Smooth muscle cell (in vitro differentiated cells): ENCODE data around the gene MED7. TPM values are rescaled to one million over a fixed set of nuclear protein-coding genes. Genes with fewer than 3 reads are reported as not detected.

Experiments
- DNase-seq: peaks from one replicate; lab custom pipeline; 2025; ENCODE audit not compliant: unreplicated experiment; lab: John Stamatoyannopoulos, UW
- H2AFZ ChIP-seq: fragments of 200-600 bp; sonication (generic); 2 replicates; pipeline ENCODE4 v1.6.0; 2016; ENCODE audit warnings: antibody characterized with exemption, low read depth, mild to moderate bottlenecking
- H3F3A ChIP-seq: fragments of 200-600 bp; sonication (generic); 2 replicates; pipeline ENCODE4 v1.6.0; 2017; ENCODE audit warnings: antibody characterized with exemption, low read depth
- H3K27ac ChIP-seq: fragments of 200-600 bp; sonication (generic); 2 replicates; pipeline ENCODE4 v1.5.1; 2016; ENCODE audit warnings: low read depth, mild to moderate bottlenecking
- H3K27me3 ChIP-seq: fragments of 200-600 bp; sonication (generic); 2 replicates; pipeline ENCODE4 v1.6.1; 2016; ENCODE audit warnings: low read depth, mild to moderate bottlenecking
- H3K36me3 ChIP-seq: fragments of 200-600 bp; sonication (generic); 2 replicates; pipeline ENCODE4 v1.5.1; 2016; ENCODE audit warnings: low read depth
- H3K4me1 ChIP-seq: fragments of 200-600 bp; sonication (generic); 2 replicates; pipeline ENCODE4 v1.5.1; 2016; ENCODE audit warnings: low read depth
- H3K4me2 ChIP-seq: fragments of 200-600 bp; sonication (generic); 2 replicates; pipeline ENCODE4 v1.6.0; 2016; ENCODE audit warnings: mild to moderate bottlenecking
- H3K4me3 ChIP-seq: fragments of 200-600 bp; sonication (generic); 2 replicates; pipeline ENCODE4 v1.5.1; 2016; ENCODE audit warnings: mild to moderate bottlenecking
- H3K79me2 ChIP-seq: fragments of 200-600 bp; sonication (generic); 2 replicates; pipeline ENCODE4 v1.6.0; 2016; ENCODE audit warnings: low read depth, mild to moderate bottlenecking
- H3K9ac ChIP-seq: fragments of 200-600 bp; sonication (generic); 2 replicates; pipeline ENCODE4 v1.6.0; 2016; ENCODE audit warnings: low read depth
- H3K9me3 ChIP-seq: fragments of 200-600 bp; sonication (generic); replicated peaks from 2 replicates; pipeline ENCODE4 v1.5.1; 2016; ENCODE audit warnings: low read depth
- H4K20me1 ChIP-seq: fragments of 200-600 bp; sonication (generic); 2 replicates; pipeline ENCODE4 v1.6.0; 2016; ENCODE audit warnings: low read depth
- CTCF ChIP-seq: fragments of 200-600 bp; sonication (generic); IDR thresholded peaks from 2 replicates; pipeline ENCODE4 v1.5.1; 2017; ENCODE audit warnings: borderline replicate concordance, mild to moderate bottlenecking, antibody characterized with exemption; ENCODE audit not compliant: insufficient read depth, poor library complexity, severe bottlenecking
- WGBS: methylation state at CpG from one replicate; pipeline ENCODE4 v1.1.7; 2016; ENCODE audit warnings: low lambda C conversion rate; 5-methylcytosine and 5-hydroxymethylcytosine counted together
- polyA plus RNA-seq: library from polyadenylated mRNA; unstranded; fragments of >200 nt; fragmentation: Nextera tagmentation; extraction: Ambion mirVana; gene quantifications from 2 replicates; pipeline ENCODE4 v1.2.1, GENCODE V29; 2016
- total RNA-seq: library from RNA; depleted of rRNA; stranded (reverse); fragments of >200 nt; gene quantifications from 2 replicates; pipeline ENCODE4 v1.2.3, GENCODE V29; 2014

MED7 gene
- total and polyA plus RNA-seq, 2 experiments from 2014 or later, result 9.3 to 12.7 TPM

GRCh38 chr5:157160001-157160400 lies 17.3 kb upstream of the MED7 start:
- no peak for TF ChIP-seq CTCF

GRCh38 chr5:157159209-157159751 lies 16.6 kb upstream of the MED7 start:
- Histone ChIP-seq H3F3A (no peaks in the 10 kb centered on the region), H3K79me2 (no peaks in the 10 kb centered on the region), H4K20me1 (no peaks in the 10 kb centered on the region), H3K9ac (no peak overlapping the region), H3K4me2 (no peak overlapping the region), H3K9me3 (no peaks in the 10 kb centered on the region), H3K27me3 (peaks cover 12% of the 10 kb centered on the region), H2AFZ (no peak overlapping the region), H3K27ac (no peak overlapping the region), H3K4me1 (no peaks in the 10 kb centered on the region), H3K4me3 (no peak overlapping the region), H3K36me3 (no peaks in the 10 kb centered on the region)
- DNase-seq, result no peak
- no peak for TF ChIP-seq CTCF
- WGBS, result 94% methylated on average over 6 of the region's 6 CpGs

More at GRCh38 chr5:157160001-157160400, 17.3 kb upstream of the MED7 start:
- Histone ChIP-seq H4K20me1 (no peaks in the 10 kb centered on the region), H3F3A (no peaks in the 10 kb centered on the region), H3K4me1 (no peaks in the 10 kb centered on the region), H3K9me3 (no peaks in the 10 kb centered on the region), H3K27ac (no peak overlapping the region), H3K9ac (no peak overlapping the region), H3K27me3 (peaks cover 12% of the 10 kb centered on the region), H2AFZ (no peak overlapping the region), H3K4me3 (no peak overlapping the region), H3K36me3 (no peaks in the 10 kb centered on the region), H3K4me2 (no peak overlapping the region), H3K79me2 (no peaks in the 10 kb centered on the region)
- WGBS, result 98% methylated on average over 4 of the region's 4 CpGs
- no peak for DNase-seq

GRCh38 chr5:157157293-157157891 lies 14.7 kb upstream of the MED7 start:
- Histone ChIP-seq H3K4me3 (no peak overlapping the region), H3K27me3 (peaks cover 12% of the 10 kb centered on the region), H4K20me1 (no peaks in the 10 kb centered on the region), H3K4me2 (no peak overlapping the region), H3F3A (no peaks in the 10 kb centered on the region), H3K4me1 (no peaks in the 10 kb centered on the region), H3K9me3 (no peaks in the 10 kb centered on the region), H3K36me3 (no peaks in the 10 kb centered on the region), H3K79me2 (no peaks in the 10 kb centered on the region), H2AFZ (no peak overlapping the region), H3K9ac (no peak overlapping the region), H3K27ac (no peak overlapping the region)
- no peak for DNase-seq
- 88% methylated on average over 1 of the region's 1 CpG for WGBS
- TF ChIP-seq CTCF, result no peak

GRCh38 chr5:157155297-157155696 lies 12.6 kb upstream of the MED7 start:
- no peaks in the 10 kb centered on the region for H4K20me1 ChIP-seq
- H3K4me2 ChIP-seq, result no peak overlapping the region
- 89% methylated on average over 3 of the region's 3 CpGs for WGBS
- H3K4me3 ChIP-seq, result no peak overlapping the region
- no peaks in the 10 kb centered on the region for H3K79me2 ChIP-seq
- H3K9me3 ChIP-seq, result no peaks in the 10 kb centered on the region
- no peak overlapping the region for H3K27ac ChIP-seq
- no peak overlapping the region for H2AFZ ChIP-seq
- no peaks in the 10 kb centered on the region for H3F3A ChIP-seq
- DNase-seq, result no peak
- H3K4me1 ChIP-seq, result no peaks in the 10 kb centered on the region
- H3K27me3 ChIP-seq, result peaks cover 10% of the 10 kb centered on the region
- H3K9ac ChIP-seq, result no peak overlapping the region
- TF ChIP-seq CTCF, result no peak
- H3K36me3 ChIP-seq, result no peaks in the 10 kb centered on the region
